ENCODE measurements around the gene ARHGEF40.

ARHGEF40 gene

DNA sequence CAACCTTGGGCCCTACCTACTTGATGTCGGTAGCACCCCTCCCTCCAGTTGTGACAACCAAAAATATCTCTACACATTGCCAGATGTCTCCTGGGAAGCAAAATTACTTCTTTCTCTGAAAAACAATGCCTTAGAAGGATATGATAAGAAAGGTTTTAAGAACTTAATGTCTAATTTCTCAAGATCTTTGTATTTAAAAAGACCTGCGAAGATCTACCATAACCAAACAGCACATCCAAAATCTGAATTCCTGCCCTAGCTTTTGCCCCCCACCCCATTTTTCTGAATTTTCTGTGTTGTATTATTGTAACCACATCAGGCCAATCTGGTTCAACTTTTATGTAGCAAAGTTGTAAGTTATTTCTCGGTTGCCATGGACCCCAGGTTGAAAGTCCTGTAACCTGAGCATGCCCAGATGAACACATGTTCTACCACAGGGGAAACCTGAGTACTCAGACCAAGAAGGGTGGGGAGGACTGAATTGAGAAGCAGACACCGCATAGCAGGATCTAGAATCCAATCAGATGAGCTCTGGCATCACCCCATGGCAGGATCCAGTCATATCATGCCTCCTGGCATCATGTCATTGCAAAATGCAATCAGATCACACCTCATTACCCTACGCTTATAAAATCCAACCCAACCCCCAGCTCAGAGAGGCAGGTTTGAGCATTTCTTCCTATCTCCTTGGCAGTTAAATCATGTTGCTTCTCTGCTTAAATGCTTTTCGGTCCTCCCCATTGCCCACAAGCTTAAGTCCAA is 39.5 kb downstream of the ARHGEF40 start:
- H3K9me3 ChIP-seq (ENCODE audit: severe bottlenecking), result no peaks in the 10 kb centered on the region
- no peaks in the 10 kb centered on the region for H3K27me3 ChIP-seq (ENCODE audit: insufficient read depth, poor library complexity, severe bottlenecking)
- peaks cover 22% of the 10 kb centered on the region for H3K4me1 ChIP-seq (ENCODE audit: insufficient read depth, poor library complexity, severe bottlenecking)
- H3K4me3 ChIP-seq (ENCODE audit: severe bottlenecking), result no peak overlapping the region
- H3K27ac ChIP-seq (ENCODE audit: poor library complexity, severe bottlenecking), result no peak overlapping the region
- no peaks in the 10 kb centered on the region for H3K36me3 ChIP-seq (ENCODE audit: low read depth)
- no peak for ATAC-seq (ENCODE audit: low read depth)
- DNase-seq (ENCODE audit: low spot score), result no peak
- no peak for TF ChIP-seq CTCF (IDR thresholded peaks at IDR 0.05; ENCODE audit: poor library complexity, severe bottlenecking)

- Histone ChIP-seq H3K4me3 (ENCODE audit: severe bottlenecking) (no peak overlapping the region), H3K9me3 (ENCODE audit: severe bottlenecking) (no peaks in the 10 kb centered on the region), H3K27me3 (ENCODE audit: insufficient read depth, poor library complexity, severe bottlenecking) (no peaks in the 10 kb centered on the region), H3K27ac (ENCODE audit: poor library complexity, severe bottlenecking) (no peak overlapping the region), H3K36me3 (ENCODE audit: low read depth) (no peaks in the 10 kb centered on the region), H3K4me1 (ENCODE audit: insufficient read depth, poor library complexity, severe bottlenecking) (peaks cover 7% of the 10 kb centered on the region)
- TF ChIP-seq CTCF (IDR thresholded peaks at IDR 0.05; ENCODE audit: poor library complexity, severe bottlenecking), result no peak
- ATAC-seq (ENCODE audit: low read depth) (no peak), DNase-seq (ENCODE audit: low spot score) (no peak)
Measured at GRCh38 chr14:21112255-21112654, 42.2 kb downstream of the ARHGEF40 start.

- H3K27ac ChIP-seq (ENCODE audit: poor library complexity, severe bottlenecking), result no peak overlapping the region
- DNase-seq (ENCODE audit: low spot score), result no peak
- no peaks in the 10 kb centered on the region for H3K4me1 ChIP-seq (ENCODE audit: insufficient read depth, poor library complexity, severe bottlenecking)
- H3K27me3 ChIP-seq (ENCODE audit: insufficient read depth, poor library complexity, severe bottlenecking), result no peaks in the 10 kb centered on the region
- no peaks in the 10 kb centered on the region for H3K36me3 ChIP-seq (ENCODE audit: low read depth)
- ATAC-seq (ENCODE audit: low read depth), result no peak
- no peaks in the 10 kb centered on the region for H3K9me3 ChIP-seq (ENCODE audit: severe bottlenecking)
- H3K4me3 ChIP-seq (ENCODE audit: severe bottlenecking), result no peak overlapping the region
- TF ChIP-seq CTCF (IDR thresholded peaks at IDR 0.05; ENCODE audit: poor library complexity, severe bottlenecking), result no peak
Measured at GRCh38 chr14:21113369-21113768, 43.3 kb downstream of the ARHGEF40 start.

- no peaks in the 10 kb centered on the region for H3K27me3 ChIP-seq (ENCODE audit: insufficient read depth, poor library complexity, severe bottlenecking)
- TF ChIP-seq CTCF (IDR thresholded peaks at IDR 0.05; ENCODE audit: poor library complexity, severe bottlenecking), result no peak
- no peak overlapping the region for H3K27ac ChIP-seq (ENCODE audit: poor library complexity, severe bottlenecking)
- H3K9me3 ChIP-seq (ENCODE audit: severe bottlenecking), result no peaks in the 10 kb centered on the region
- H3K36me3 ChIP-seq (ENCODE audit: low read depth), result no peaks in the 10 kb centered on the region
- DNase-seq (ENCODE audit: low spot score) (no peak), ATAC-seq (ENCODE audit: low read depth) (no peak)
- H3K4me1 ChIP-seq (ENCODE audit: insufficient read depth, poor library complexity, severe bottlenecking), result no peaks in the 10 kb centered on the region
- no peak overlapping the region for H3K4me3 ChIP-seq (ENCODE audit: severe bottlenecking)
Measured at GRCh38 chr14:21118933-21119332, 48.8 kb downstream of the ARHGEF40 start.

DNA sequence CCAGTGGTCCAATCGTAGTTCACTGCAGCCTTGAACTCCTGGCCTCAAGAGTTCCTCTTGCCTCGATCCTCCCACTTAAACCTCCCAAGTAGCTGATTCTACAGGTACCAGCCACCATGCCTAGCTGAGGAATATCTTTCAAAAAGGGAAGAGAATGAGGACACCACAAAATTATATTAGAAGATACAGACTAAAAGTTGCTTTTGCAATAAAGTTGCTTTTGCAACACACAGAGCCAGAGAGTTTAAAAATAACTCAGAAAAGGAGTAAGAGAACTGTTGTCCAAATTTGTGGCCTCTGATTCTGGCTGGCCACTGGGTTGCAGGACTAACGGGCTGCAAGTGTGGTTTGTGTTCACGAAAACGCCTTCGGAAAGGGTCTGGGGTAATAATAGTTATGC is 50.6 kb downstream of the ARHGEF40 start:
- ATAC-seq (ENCODE audit: low read depth), result no peak
- Histone ChIP-seq H3K4me3 (ENCODE audit: severe bottlenecking) (no peak overlapping the region), H3K9me3 (ENCODE audit: severe bottlenecking) (no peaks in the 10 kb centered on the region), H3K27me3 (ENCODE audit: insufficient read depth, poor library complexity, severe bottlenecking) (no peaks in the 10 kb centered on the region), H3K4me1 (ENCODE audit: insufficient read depth, poor library complexity, severe bottlenecking) (no peaks in the 10 kb centered on the region), H3K36me3 (ENCODE audit: low read depth) (no peaks in the 10 kb centered on the region), H3K27ac (ENCODE audit: poor library complexity, severe bottlenecking) (no peak overlapping the region)
- no peak for TF ChIP-seq CTCF (IDR thresholded peaks at IDR 0.05; ENCODE audit: poor library complexity, severe bottlenecking)
- DNase-seq (ENCODE audit: low spot score), result no peak
